ENCODE data around the gene TMOD3. TPM values are rescaled to one million over a fixed set of nuclear protein-coding genes. Genes with fewer than 3 reads are reported as not detected.
"Not testable (repeated sequence)": the region's sequence is repeated elsewhere in the genome, so short reads cannot be mapped to it uniquely, and the experiment has no call there.

The TMOD3 gene
- 68.2 TPM for total RNA-seq
- 10 to 100 TPM; 28.3 to 41.2 (median 32.5) TPM for polyA plus RNA-seq

- Histone ChIP-seq H3K9me3 (ENCODE audit: control insufficient read depth in 2 of 2, low read length in 2 of 2) (no peaks in the 10 kb centered on the region), H3K27ac (ENCODE audit: insufficient read depth, low read length, poor library complexity, severe bottlenecking) (peak within 1 kb of the TSS; percentile 82), H3K4me3 (ENCODE audit: low read depth, low read length) (peak within 1 kb of the TSS; percentile 97), H3K4me1 (ENCODE audit: control insufficient read depth, insufficient read depth, low read length, poor library complexity, severe bottlenecking) (peaks cover 42% of the 10 kb centered on the region), H3K27me3 (ENCODE audit: control insufficient read depth, insufficient read depth, low read length) (no peaks in the 10 kb centered on the region), H3K36me3 (ENCODE audit: control insufficient read depth, insufficient read depth, low read length) (no peaks in the 10 kb centered on the region)
- peak; percentile 85 to 89 (median 87) for DNase-seq
- Mint-ChIP-seq H3K4me3 (peak within 1 kb of the TSS; percentile 94 to 98 (median 96)), H3K27me3 (peaks cover 15% of the 10 kb centered on the region), H3K36me3 (no peaks in the 10 kb centered on the region), H3K4me1 (peaks cover 33 to 48% (median 41%) of the 10 kb centered on the region in 4 donors), H3K9me3 (no peaks in the 10 kb centered on the region), H3K27ac (peak within 1 kb of the TSS; percentile 90 to 93 (median 92))
- peak; percentile 85 to 86 for ATAC-seq (ENCODE audit: low read depth in 2 of 2)
Observed at GRCh38 chr15:51829376-51830275, at the start of gene TMOD3. TSS of gene TMOD3 (plus strand) at chr15:51829653. CDS start at chr15:51862885, 33,232 bp downstream.

- H3K9me3 ChIP-seq (ENCODE audit: control insufficient read depth in 2 of 2, low read length in 2 of 2), result no peaks in the 10 kb centered on the region
- DNase-seq, result no peak
- H3K27me3 ChIP-seq (ENCODE audit: control insufficient read depth, insufficient read depth, low read length), result no peaks in the 10 kb centered on the region
- peaks cover 26% of the 10 kb centered on the region for H3K36me3 Mint-ChIP-seq
- H3K4me1 Mint-ChIP-seq, result peaks cover 0 to 12% (median 3%) of the 10 kb centered on the region in 4 donors
- peaks cover 0 to 3% (median 0%) of the 10 kb centered on the region in 7 donors for H3K9me3 Mint-ChIP-seq
- no peaks in the 10 kb centered on the region for H3K4me1 ChIP-seq (ENCODE audit: control insufficient read depth, insufficient read depth, low read length, poor library complexity, severe bottlenecking)
- H3K36me3 ChIP-seq (ENCODE audit: control insufficient read depth, insufficient read depth, low read length), result peaks cover 3% of the 10 kb centered on the region
- ATAC-seq (ENCODE audit: low read depth in 2 of 2), result no peak
- H3K27ac ChIP-seq (ENCODE audit: insufficient read depth, low read length, poor library complexity, severe bottlenecking), result no peak overlapping the region
- no peak overlapping the region for H3K4me3 Mint-ChIP-seq
- no peak overlapping the region for H3K27ac Mint-ChIP-seq
- no peak overlapping the region for H3K4me3 ChIP-seq (ENCODE audit: low read depth, low read length)
- H3K27me3 Mint-ChIP-seq, result no peaks in the 10 kb centered on the region
Observed at GRCh38 chr15:51780636-51781035, 48.8 kb upstream of the TMOD3 start.

- H3K9me3 Mint-ChIP-seq, result peaks cover 0 to 3% (median 0%) of the 10 kb centered on the region in 7 donors
- peaks cover 31% of the 10 kb centered on the region for H3K36me3 Mint-ChIP-seq
Observed at GRCh38 chr15:51781506-51781905, 47.9 kb upstream of the TMOD3 start.

GRCh38 chr15:51782357-51782896 is 47.0 kb upstream of the TMOD3 start:
- no peaks in the 10 kb centered on the region for H3K4me1 ChIP-seq (ENCODE audit: control insufficient read depth, insufficient read depth, low read length, poor library complexity, severe bottlenecking)
- no peaks in the 10 kb centered on the region for H3K9me3 ChIP-seq (ENCODE audit: control insufficient read depth in 2 of 2, low read length in 2 of 2)
- no peak overlapping the region for H3K27ac ChIP-seq (ENCODE audit: insufficient read depth, low read length, poor library complexity, severe bottlenecking)
- peaks cover 34% of the 10 kb centered on the region for H3K36me3 Mint-ChIP-seq
- H3K4me1 Mint-ChIP-seq, result no peaks in the 10 kb centered on the region
- H3K27ac Mint-ChIP-seq, result no peak overlapping the region
- no peaks in the 10 kb centered on the region for H3K27me3 ChIP-seq (ENCODE audit: control insufficient read depth, insufficient read depth, low read length)
- no peak for ATAC-seq (ENCODE audit: low read depth in 2 of 2)
- peaks cover 6% of the 10 kb centered on the region for H3K36me3 ChIP-seq (ENCODE audit: control insufficient read depth, insufficient read depth, low read length)
- H3K4me3 Mint-ChIP-seq, result no peak overlapping the region
- H3K4me3 ChIP-seq (ENCODE audit: low read depth, low read length), result no peak overlapping the region
- DNase-seq, result peak in 1 of 3 donors; percentile 18
- H3K27me3 Mint-ChIP-seq, result no peaks in the 10 kb centered on the region
- peaks cover 0 to 3% (median 0%) of the 10 kb centered on the region in 7 donors for H3K9me3 Mint-ChIP-seq

More at GRCh38 chr15:51781506-51781905, 47.9 kb upstream of the TMOD3 start:
- H3K27ac ChIP-seq (ENCODE audit: insufficient read depth, low read length, poor library complexity, severe bottlenecking), result no peak overlapping the region
- H3K4me1 ChIP-seq (ENCODE audit: control insufficient read depth, insufficient read depth, low read length, poor library complexity, severe bottlenecking), result no peaks in the 10 kb centered on the region
- H3K9me3 ChIP-seq (ENCODE audit: control insufficient read depth in 2 of 2, low read length in 2 of 2), result no peaks in the 10 kb centered on the region
- H3K27ac Mint-ChIP-seq, result no peak overlapping the region
- H3K4me1 Mint-ChIP-seq, result peaks cover 0 to 5% (median 0%) of the 10 kb centered on the region in 4 donors
- DNase-seq (no peak), ATAC-seq (ENCODE audit: low read depth in 2 of 2) (no peak)
- peak overlapping the region in 1 of 4 donors; percentile 17 for H3K4me3 Mint-ChIP-seq
- H3K27me3 Mint-ChIP-seq, result no peaks in the 10 kb centered on the region
- no peak overlapping the region for H3K4me3 ChIP-seq (ENCODE audit: low read depth, low read length)
- peaks cover 6% of the 10 kb centered on the region for H3K36me3 ChIP-seq (ENCODE audit: control insufficient read depth, insufficient read depth, low read length)
- H3K27me3 ChIP-seq (ENCODE audit: control insufficient read depth, insufficient read depth, low read length), result no peaks in the 10 kb centered on the region

GRCh38 chr15:51783967-51784366 is 45.5 kb upstream of the TMOD3 start:
- no peak overlapping the region for H3K27ac Mint-ChIP-seq
- H3K4me1 ChIP-seq (ENCODE audit: control insufficient read depth, insufficient read depth, low read length, poor library complexity, severe bottlenecking), result no peaks in the 10 kb centered on the region
- no peak overlapping the region for H3K4me3 ChIP-seq (ENCODE audit: low read depth, low read length)
- H3K27ac ChIP-seq (ENCODE audit: insufficient read depth, low read length, poor library complexity, severe bottlenecking), result no peak overlapping the region
- no peaks in the 10 kb centered on the region for H3K9me3 ChIP-seq (ENCODE audit: control insufficient read depth in 2 of 2, low read length in 2 of 2)
- DNase-seq (no peak), ATAC-seq (ENCODE audit: low read depth in 2 of 2) (no peak)
- peaks cover 6% of the 10 kb centered on the region for H3K36me3 ChIP-seq (ENCODE audit: control insufficient read depth, insufficient read depth, low read length)
- peaks cover 0 to 3% (median 0%) of the 10 kb centered on the region in 7 donors for H3K9me3 Mint-ChIP-seq
- no peaks in the 10 kb centered on the region for H3K4me1 Mint-ChIP-seq
- no peaks in the 10 kb centered on the region for H3K27me3 Mint-ChIP-seq
- H3K4me3 Mint-ChIP-seq, result no peak overlapping the region
- H3K27me3 ChIP-seq (ENCODE audit: control insufficient read depth, insufficient read depth, low read length), result no peaks in the 10 kb centered on the region
- peaks cover 34% of the 10 kb centered on the region for H3K36me3 Mint-ChIP-seq

GRCh38 chr15:51787130-51787529 is 42.3 kb upstream of the TMOD3 start:
- not testable (repeated sequence) for H3K9me3 Mint-ChIP-seq; ATAC-seq (ENCODE audit: low read depth in 2 of 2); H3K27me3 Mint-ChIP-seq; H3K27me3 ChIP-seq (ENCODE audit: control insufficient read depth, insufficient read depth, low read length); H3K4me3 Mint-ChIP-seq; H3K4me1 Mint-ChIP-seq; H3K36me3 ChIP-seq (ENCODE audit: control insufficient read depth, insufficient read depth, low read length); DNase-seq; H3K4me3 ChIP-seq (ENCODE audit: low read depth, low read length); H3K4me1 ChIP-seq (ENCODE audit: control insufficient read depth, insufficient read depth, low read length, poor library complexity, severe bottlenecking); H3K9me3 ChIP-seq (ENCODE audit: control insufficient read depth in 2 of 2, low read length in 2 of 2); H3K27ac ChIP-seq (ENCODE audit: insufficient read depth, low read length, poor library complexity, severe bottlenecking); H3K27ac Mint-ChIP-seq
- peaks cover 17% of the 10 kb centered on the region for H3K36me3 Mint-ChIP-seq

- not testable (repeated sequence) for H3K27me3 Mint-ChIP-seq; H3K36me3 Mint-ChIP-seq; H3K4me1 Mint-ChIP-seq; H3K4me3 Mint-ChIP-seq; H3K27ac Mint-ChIP-seq; H3K4me3 ChIP-seq (ENCODE audit: low read depth, low read length); H3K4me1 ChIP-seq (ENCODE audit: control insufficient read depth, insufficient read depth, low read length, poor library complexity, severe bottlenecking); H3K36me3 ChIP-seq (ENCODE audit: control insufficient read depth, insufficient read depth, low read length); H3K9me3 ChIP-seq (ENCODE audit: control insufficient read depth in 2 of 2, low read length in 2 of 2); H3K9me3 Mint-ChIP-seq; H3K27ac ChIP-seq (ENCODE audit: insufficient read depth, low read length, poor library complexity, severe bottlenecking); H3K27me3 ChIP-seq (ENCODE audit: control insufficient read depth, insufficient read depth, low read length); DNase-seq; ATAC-seq (ENCODE audit: low read depth in 2 of 2)
Observed at GRCh38 chr15:51792474-51792873, 37.0 kb upstream of the TMOD3 start.
